OCI-M1 (cell line): ENCODE results near the gene SEMA3C.
"Not testable (repeated sequence)": the region's sequence is repeated elsewhere in the genome, so short reads cannot be mapped to it uniquely, and the experiment has no call there.

Source experiments
- DNase-seq: peaks from one replicate; lab custom pipeline; 2025; lab: John Stamatoyannopoulos, UW

SEMA3C gene

DNA sequence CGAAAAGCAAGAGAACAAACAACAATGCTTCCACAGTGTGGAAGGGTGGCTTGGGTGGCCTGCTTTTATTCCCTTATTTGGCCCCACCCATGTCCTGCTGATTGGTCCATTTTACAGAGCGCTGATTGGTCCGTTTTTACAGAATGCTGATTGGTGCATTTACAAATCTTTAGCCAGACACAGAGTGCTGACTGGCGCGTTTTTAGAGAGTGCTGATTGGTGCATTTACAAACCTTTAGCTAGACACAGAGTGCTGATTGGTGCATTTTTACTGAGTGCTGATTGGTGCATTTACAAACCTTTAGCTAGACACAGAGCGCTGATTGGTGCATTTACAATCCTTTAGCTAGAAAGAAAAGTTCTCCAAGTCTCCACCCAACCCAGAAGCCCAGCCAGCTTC is 8.1 kb upstream of the SEMA3C start:
- DNase-seq: not testable (repeated sequence)

DNA sequence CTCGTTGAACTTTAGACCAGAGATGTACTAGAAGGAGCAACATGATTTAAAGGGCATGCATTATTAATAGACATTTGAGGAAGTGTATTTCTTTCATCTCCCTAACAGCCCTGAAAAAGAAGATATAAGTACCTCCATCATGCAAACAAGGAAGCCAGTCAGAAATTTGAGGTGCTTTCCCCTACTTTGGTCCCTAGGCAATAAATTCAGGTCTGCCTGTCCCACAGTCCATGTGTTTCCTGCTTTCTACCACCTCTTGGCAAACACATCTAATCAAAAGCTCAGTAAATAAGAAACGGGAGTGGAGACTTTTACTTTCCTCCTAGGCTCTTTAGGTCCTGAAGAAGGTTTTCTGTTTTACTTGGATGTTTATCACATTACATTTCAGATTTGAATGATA is 5.2 kb upstream of the SEMA3C start:
- DNase-seq: no peak

DNA sequence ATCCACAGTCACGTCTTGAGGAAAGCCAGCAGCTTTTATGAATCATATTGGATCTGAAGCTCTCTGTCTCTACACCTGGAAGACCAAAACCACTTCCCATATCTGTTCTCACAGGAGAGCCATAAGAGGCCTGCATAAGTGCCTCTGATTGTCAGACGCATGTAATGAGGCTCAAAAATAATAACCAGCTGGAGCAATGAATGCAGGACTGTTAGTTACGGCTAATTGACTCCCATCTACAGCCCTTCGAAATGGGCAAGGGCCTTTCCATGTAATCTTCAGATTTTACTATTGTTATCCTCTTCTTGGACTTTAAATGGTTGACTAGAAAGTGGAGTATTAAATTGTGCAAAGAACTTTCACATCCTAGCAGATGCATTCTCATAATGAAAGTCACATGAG is 4.4 kb upstream of the SEMA3C start:
- no peak for DNase-seq

DNA sequence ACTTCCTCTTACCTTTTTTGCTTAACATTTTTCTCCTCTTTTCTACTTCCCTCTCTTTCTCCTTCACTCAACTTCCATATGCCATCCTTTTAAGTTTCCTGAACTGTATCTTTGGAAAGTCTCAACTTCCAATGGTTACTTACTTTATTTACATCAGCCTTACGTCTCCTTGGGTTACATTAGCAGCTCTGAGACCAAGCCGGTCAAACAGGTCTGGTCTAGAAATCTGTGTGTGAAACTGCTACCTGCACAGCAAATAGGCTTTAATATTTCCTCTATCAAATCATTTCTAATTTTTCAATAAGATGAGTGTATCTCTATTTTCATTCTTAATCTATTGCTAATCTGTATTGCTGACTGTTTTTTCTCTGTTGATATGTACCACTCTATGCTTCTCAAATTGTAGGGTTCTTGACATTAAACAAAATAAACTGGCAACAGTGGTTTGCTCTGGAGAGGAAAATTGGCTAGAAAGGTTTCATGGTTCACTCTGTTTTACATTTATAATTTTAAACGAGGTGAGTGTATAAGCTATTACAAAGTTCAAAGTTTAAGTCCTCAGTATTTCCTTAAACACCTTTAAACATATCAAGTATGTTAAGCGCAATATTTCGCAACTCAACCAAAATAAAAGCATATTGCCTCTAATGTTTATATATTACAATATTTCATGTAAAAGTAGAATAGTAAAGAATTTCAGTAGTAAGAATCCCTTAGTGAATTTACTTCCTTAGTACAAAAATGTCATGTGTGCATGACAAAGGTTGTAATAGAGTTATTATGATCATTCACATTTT is 3.6 kb upstream of the SEMA3C start:
- DNase-seq: no peak

DNA sequence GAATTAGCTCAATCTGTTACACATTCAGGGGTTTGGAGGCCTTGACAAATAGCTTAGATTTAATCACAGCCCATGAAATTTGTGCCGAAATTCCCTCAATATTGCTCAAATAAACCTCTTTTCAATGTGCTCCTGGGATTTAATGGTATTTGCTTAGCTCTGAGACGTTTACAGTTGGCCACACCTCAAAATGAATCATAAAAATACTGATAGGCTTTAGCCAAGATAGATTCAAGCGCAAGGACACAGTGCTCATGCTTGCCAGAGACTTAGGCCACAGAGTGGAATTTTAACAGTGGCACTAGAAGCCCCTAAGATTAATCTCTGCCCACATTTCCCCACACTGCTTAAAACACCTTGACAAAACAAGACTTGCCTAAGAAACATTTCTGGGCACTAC is 2.3 kb upstream of the SEMA3C start:
- DNase-seq: no peak

DNA sequence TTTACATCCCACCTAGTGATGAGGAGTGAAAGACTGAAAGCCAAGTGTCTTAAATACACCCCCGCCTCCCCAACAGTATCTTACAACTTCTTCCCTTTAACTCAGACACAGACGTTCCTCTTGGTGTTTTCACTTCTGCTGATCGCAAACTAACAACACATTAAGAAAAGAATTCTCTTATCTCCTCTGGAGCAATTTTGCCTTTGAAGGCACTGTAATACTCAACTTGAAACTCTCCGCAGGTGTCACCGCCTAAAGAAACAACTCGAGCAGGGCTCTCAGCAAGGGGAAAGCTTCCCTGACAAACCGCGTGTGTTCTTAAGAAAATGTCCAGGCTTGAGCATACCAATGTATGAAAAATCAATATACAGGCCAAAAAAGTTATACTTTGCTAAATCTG is 452 bp downstream of the SEMA3C start:
- DNase-seq: peak; percentile 88

DNA sequence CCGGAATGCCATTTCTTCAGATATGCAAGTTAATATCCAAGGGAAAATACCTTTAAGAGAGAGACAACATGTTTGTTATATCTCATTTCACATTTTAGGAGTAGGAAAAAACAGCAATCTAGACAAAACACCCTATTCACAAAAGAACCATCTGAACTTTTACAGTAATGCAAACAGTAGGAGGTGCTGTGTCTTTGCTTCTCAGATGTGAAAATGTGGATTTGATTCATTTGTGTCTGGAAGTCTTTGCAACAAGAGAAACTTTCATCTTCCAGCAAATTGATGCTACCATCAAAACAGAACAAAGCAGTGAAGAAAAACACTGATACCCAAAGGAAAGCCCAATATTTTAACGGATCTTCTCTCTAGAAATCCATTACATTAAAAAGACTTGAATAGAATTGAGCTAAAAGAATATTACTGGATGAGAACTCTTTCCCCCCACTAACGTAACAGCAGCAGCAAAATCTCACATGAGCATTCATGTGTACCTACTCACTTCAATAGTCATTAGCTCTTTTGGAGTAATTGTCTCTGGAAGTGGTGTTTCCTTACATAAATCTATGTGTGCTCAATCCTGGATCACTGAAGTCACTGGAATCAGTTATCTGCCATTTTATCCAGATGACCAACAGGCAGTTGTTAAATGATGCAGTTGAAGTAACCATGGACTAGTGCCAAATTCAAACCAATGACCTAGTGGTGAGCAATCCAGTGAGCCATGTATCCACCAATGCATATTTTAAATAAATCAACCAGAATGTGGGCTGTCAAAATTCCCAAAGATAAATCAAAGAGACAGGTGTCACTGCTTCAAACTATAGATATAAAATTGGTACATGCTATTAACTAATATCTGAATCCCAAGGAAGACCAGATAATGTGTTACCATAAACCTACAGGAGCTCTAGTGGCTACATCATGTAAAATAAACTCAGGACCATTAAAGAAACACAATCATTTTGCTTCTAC is 1.8 kb downstream of the SEMA3C start:
- peak; percentile 88 for DNase-seq

DNA sequence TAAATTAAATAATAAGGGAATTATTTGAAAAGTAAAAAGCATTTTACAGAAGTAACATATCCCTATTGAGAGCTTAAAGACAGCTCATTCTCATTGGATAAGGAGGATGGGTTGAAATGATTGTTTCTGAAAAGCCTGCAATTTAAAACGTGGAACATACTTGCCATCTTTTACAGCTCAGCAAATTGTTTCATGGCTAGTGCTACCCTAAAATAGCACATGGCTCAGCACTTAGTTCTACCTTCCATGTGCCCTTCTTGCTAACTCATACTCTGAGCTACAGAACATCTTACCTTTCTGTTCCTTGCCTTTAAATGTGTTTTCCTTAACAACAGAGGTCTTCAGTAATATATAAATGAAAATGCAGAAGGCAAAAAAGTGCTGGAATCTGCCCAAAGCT is 8.6 kb downstream of the SEMA3C start:
- no peak for DNase-seq

DNA sequence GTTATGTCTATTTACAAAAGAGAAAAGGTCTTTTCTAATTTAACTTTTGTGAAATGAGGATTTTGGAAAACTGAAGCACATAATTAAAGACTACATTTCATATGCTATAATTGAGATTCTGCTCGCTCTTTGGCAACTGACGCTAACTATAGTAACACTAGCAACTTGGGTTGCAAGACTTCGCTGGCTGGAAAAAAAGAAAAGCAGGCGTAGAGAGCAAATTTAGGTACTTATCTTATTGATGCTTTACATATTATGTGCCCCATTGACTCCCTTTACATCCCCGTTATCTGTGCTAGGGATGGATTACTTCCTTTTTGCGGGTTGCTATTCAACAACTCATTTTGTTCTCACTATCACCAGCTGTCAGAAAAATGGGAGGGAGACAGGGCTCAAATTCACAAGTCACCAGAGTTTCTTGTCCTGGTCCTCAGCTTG is 10.5 kb downstream of the SEMA3C start:
- peak; percentile 78 for DNase-seq

DNA sequence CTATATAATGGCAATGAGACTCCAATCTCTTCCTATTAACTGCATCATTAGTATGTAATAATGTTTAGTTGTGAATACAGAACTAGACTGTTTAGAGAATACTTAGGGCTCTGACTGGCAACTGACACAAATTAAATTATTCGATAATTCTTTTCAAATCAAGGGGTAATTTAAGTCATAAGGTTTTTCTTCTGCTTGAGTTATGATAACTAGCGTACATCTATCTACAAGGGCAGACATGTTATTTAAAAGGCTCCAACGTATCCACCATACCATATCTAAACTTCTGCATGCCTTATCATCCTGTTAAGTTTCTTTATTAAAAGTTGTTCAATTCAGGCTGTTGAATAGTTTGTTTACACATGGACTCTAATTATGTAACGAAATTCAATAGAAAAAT is 11.2 kb downstream of the SEMA3C start:
- DNase-seq: no peak

DNA sequence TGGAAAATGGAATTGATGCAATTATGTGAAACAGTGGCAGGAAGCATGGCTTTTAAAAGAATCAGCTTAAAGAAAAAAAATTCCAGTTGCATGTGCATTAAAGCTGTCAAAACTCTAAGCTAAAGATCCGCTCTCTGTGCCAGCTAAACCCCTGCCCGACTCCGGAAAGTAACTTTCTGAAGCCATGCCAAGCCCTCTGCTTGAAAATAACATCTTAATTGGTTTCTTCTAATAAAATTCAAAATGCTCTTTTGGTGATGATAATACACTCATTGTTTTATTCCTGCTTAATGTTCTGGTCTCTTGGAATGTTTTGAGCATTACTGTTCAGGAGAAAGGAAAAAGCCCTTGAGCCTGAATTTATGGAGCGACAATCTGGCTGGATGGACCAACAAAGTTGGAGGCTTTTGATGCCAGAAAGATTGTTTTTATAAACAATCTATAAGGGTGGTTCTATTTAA is 11.7 kb downstream of the SEMA3C start:
- DNase-seq: no peak

DNA sequence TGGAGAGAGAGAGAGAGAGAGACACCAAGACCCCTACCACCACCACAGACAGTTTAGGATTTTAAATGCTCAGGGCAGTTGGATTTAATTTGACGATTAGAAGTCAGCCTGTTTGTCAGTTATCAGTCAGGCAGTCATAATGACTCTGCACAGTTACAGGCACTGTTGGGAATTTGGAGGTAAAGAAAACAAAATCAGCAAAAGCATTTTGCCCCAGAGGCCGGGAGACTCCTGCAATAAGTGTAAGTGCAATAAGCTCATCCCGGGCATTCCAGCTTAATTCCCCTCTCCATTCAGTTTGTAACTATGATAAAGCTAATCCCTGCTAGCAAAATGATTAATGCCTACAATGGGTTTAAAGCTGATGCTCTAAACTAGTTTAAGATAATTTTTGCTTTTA is 13.5 kb downstream of the SEMA3C start:
- DNase-seq: peak; percentile 55

DNA sequence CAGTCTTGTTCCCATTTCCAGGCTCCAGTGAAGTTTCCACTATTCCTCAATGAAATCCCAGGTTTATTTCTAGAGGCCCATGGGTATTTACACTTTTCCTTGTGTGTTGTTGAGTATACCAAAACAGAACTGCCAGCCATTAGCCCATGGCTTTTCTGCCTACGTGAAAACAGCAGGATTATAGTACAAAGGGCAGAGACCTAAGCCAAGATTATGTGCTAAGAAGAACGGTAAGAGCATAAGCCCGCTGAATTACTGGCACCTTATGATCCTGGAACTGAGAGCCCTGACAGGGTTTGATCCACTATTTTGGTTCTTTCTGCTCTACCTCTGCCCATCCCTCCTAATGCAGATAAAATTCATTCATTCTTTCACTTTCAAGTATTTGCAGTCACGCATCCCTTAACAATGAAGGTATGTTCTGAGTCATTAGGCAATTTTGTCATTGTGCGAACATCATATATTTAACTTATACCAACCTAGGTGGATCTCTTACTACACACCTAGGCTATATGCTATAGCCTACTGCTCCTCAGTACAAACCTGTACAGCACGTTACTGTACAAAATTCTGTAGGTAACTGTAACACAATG is 16.0 kb downstream of the SEMA3C start:
- no peak for DNase-seq

DNA sequence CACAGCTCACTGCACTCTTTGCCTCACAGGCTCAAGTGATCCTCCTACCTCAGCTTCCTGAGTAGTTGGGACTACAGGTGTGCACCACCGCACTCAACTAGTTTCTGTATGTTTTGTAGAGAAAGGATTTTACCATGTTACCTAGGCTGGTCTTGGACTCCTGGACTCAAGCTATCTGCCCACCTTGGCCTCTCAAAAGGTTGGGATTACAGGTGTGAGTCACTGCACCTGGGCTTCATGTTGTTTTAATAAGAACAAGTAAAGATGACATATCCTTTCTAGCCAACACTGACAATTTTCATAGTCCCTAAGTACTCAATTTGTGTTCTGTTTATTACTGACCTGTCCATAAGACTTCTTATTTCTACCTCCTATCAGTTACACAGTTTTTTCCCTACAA is 16.8 kb downstream of the SEMA3C start:
- no peak for DNase-seq

DNA sequence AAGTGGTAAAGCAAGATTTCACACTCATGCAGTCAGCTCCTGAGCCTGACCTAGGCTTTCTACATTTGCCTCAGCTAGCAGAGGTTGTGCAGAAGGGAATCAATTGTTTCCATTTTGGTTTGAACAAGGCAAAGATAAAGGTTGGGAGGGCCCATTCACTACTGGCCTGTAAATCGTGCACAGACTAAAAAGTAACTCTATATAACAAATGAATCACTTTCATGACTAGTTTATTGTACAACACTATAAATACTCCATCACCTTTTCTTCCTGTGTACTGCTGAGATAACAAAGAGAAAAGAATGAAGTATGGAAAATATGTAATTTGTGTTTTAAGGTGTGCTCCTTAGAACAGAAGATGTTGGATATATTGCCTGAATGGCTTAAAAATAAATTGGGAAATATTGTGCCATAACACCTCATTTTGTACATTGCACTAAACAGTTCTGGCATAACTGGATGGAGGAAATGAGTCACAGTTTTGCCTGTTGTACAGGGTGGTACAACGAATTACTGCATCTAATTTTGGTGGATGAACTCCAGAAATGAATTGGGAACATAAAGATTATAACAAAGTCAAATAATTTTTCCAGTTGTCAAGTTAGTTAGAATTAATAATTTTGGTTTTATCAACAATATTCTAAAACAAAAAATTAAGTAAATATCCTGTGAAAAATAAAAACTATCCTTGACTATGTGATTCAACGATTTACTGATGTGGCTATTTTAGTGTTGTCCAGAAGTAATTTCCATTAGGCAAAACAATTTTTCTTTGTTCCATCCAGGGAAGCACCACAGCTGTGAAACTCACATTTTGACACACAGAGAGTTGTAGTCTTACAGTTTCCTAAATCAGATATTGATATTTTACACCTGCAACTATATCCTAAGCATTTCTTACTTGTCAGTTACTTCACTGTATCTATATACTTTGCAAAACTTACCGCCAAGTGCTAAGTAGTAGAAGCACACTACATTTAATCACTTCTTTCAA is 18.0 kb downstream of the SEMA3C start:
- DNase-seq: no peak

DNA sequence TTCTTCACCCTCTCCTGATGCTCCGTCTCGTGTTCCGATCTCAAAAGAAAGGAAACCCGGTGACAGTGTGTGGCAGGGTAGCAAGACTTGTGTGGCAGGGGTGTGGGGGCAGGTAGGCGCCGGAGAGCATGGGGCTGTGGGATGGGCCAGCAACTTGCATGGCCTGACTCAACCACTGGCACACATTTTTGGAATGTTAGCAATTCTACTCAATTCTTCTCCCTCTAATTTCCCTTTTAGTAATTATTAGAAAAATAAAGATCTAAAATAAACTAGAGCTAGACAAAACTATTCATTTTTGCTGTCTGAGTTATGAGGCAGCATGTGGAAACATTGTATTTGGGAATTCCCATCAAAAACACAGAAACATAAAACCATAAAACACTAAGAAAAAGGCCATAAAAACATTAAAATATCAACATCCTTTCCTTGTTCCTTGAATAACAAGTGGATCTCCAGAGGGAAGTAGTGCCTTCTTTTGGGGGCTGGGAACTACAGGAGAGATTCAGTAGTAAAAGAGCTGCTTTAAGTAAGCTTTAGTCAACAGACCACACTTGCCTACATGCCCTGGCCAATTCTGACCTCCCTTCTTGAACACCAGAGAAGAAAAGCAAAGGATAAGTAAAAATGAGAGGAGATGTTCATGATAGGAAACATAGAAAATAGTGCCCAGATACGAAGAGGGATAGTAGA is 21.8 kb downstream of the SEMA3C start:
- DNase-seq: peak; percentile 43

DNA sequence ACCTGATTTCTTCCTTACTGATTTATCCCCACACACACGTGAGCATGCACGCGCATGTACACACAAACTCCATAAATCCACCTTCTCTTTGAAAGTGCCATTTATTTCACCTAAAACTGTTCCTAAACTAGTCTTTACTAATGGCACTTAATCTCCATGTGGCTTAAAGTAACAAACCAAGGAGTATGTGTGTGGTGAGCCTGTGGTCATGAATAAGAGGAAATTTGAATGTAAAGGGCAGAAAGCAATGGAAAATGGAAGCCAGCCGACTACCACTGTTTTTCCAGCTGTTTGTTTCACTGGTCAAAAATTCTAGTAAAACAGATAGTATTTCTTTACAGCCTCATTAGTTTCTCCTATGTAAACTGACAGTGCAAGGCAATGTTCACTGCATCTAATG is 23.8 kb downstream of the SEMA3C start:
- DNase-seq: peak; percentile 81

DNA sequence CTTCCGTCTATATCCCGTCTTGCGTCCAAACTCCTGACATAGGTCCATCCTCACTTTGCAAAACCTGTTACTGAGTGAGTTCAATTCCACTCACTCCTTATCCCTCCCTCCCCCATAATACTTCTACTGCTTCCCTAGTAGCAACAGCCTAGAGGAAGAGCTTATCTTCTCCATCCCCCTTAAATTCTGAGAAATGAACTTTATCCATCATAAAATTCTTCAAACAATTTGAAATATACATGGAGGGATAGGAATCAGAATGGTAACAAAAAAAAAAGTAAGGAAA is 27.6 kb downstream of the SEMA3C start:
- no peak for DNase-seq

DNA sequence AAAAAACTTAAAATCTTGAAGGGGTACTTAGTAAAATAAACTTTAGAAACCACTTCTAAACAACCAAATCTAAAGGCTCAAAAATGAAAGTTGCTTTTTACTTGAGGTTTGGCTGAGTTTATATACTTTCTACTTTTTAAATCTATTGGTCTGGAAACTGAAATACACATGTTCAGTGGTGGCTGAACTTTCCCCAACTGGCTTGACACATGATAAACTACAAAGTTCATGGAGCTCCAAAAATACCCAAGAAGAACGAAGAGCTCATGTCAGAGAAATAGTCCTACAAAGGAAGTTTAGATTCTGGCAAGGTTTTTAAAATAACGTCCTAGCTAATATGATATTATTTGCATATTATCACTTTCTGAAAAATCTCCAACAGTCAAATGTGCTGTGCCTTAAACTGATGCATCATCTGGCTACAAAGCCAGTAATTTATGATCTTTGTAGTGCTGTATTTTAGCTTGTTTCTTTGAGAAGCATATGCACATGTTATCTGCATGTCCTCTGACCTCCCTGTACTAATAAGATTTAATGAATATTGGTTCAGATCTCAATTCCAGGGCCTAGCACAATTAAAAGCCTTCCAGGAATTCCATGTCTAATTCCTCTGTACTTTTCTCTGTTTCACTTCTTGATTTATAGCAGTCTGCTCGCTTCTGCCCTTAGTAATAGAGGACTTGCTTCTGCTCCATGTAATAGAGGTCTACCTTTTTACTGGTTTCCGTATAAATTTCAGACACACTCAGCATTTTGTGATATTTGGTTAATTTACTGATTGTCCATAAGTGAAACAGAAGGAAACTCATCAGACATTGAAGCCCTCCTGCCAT is 28.2 kb downstream of the SEMA3C start:
- DNase-seq: peak; percentile 59

DNA sequence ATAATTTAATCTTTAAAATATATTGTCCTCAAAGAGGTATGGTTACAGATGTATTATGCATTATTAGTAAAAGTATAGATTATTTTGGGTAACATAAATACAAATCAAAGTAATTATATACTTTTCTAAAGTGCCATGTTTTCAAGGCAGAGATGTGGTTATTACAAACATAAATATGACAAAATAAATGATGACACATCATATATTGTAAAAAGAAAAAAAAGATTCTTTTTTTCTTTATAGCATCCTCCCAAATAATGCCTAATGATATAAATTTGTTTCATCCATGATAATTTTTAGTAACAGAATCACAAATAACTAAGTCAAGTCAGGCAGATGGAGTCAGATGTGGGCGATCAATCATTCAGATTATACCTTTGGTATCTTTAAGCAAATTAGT is 29.3 kb downstream of the SEMA3C start:
- no peak for DNase-seq
